Colon (tissue), 2 donors: ENCODE data around the gene RESF1.
"Not testable (repeated sequence)": the region's sequence is repeated elsewhere in the genome, so short reads cannot be mapped to it uniquely, and the experiment has no call there.

Experiments used
- FAIRE-seq: peaks from 2 replicates; lab custom pipeline; 2012; peaks lifted over from hg19 to GRCh38; lab: Jason Lieb, UNC
- donor health status: control.
- donor health status: control.

Gene RESF1

GRCh38 chr12:31959161-31959700 lies at the start of gene RESF1:
Gene RESF1, plus strand, starts transcription at chr12:31959415. Its CDS starts 21,541 bp downstream, at chr12:31980956.
- FAIRE-seq = no peak

- no peak for FAIRE-seq
Measured at GRCh38 chr12:31914927-31915326, 44.3 kb upstream of the RESF1 start.

- no peak for FAIRE-seq
Measured at GRCh38 chr12:31915446-31915845, 43.8 kb upstream of the RESF1 start.

GRCh38 chr12:31922341-31923062 lies 36.7 kb upstream of the RESF1 start:
- FAIRE-seq = no peak

GRCh38 chr12:31923063-31923412 lies 36.2 kb upstream of the RESF1 start:
- no peak for FAIRE-seq

GRCh38 chr12:31928246-31929026 lies 30.8 kb upstream of the RESF1 start:
- FAIRE-seq = no peak

GRCh38 chr12:31929027-31929526 lies 30.1 kb upstream of the RESF1 start:
- no peak for FAIRE-seq

- FAIRE-seq = no peak
Measured at GRCh38 chr12:31931796-31932715, 27.2 kb upstream of the RESF1 start.

- no peak for FAIRE-seq
Measured at GRCh38 chr12:31944299-31944698, 14.9 kb upstream of the RESF1 start.

- FAIRE-seq = no peak
Measured at GRCh38 chr12:31947971-31948370, 11.2 kb upstream of the RESF1 start.

- not testable (repeated sequence) for FAIRE-seq
Measured at GRCh38 chr12:31948697-31949359, 10.4 kb upstream of the RESF1 start.

- no peak for FAIRE-seq
Measured at GRCh38 chr12:31950088-31950487, 9.1 kb upstream of the RESF1 start.

GRCh38 chr12:31950492-31950891 lies 8.7 kb upstream of the RESF1 start:
- FAIRE-seq = no peak

- no peak for FAIRE-seq
Measured at GRCh38 chr12:31951008-31951407, 8.2 kb upstream of the RESF1 start.

GRCh38 chr12:31951939-31952338 lies 7.3 kb upstream of the RESF1 start:
- FAIRE-seq = no peak

GRCh38 chr12:31952418-31952817 lies 6.8 kb upstream of the RESF1 start:
- no peak for FAIRE-seq

GRCh38 chr12:31954925-31955858 lies 4.0 kb upstream of the RESF1 start:
- no peak for FAIRE-seq

- FAIRE-seq = no peak
Measured at GRCh38 chr12:31958569-31959160, 550 bp upstream of the RESF1 start.

- FAIRE-seq = no peak
Measured at GRCh38 chr12:31959701-31960391, 631 bp downstream of the RESF1 start.
